ENCODE data around the gene HM13. TPM values are rescaled to one million over a fixed set of nuclear protein-coding genes. Genes with fewer than 3 reads are reported as not detected.
"Not testable (repeated sequence)": the region's sequence is repeated elsewhere in the genome, so short reads cannot be mapped to it uniquely, and the experiment has no call there.

The HM13 gene
- polyA plus RNA-seq, 4 donors, result 127 to 152 (median 141) TPM

DNA sequence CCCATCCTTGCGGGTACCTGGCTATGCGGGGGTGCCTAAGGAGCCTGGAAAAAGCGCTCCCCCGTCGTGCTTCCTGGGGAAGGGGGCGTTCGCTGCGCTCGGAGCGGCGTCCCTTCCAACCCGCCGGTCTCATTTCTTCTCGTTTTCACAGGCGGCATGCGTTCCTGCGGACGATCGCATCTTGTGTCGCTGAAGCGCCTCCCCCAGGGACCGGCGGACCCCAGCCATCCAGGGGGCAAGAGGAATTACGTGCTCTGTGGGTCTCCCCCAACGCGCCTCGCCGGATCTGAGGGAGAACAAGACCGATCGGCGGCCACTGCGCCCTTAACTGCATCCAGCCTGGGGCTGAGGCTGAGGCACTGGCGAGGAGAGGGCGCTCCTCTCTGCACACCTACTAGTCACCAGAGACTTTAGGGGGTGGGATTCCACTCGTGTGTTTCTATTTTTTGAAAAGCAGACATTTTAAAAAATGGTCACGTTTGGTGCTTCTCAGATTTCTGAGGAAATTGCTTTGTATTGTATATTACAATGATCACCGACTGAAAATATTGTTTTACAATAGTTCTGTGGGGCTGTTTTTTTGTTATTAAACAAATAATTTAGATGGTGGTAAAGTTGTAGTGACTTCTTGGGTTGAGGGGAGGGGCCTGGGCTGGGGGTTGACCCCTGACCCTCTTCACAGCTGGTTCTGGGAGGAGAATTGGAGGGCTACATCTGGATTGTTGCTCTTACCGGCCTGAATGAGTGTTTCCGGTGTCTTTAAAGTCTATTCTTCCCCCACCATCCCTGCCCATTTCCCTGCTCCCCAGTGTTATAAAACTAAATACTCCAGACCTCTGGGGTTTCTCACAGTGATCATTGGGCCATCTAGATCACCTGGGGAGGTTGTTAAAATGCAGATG, 91.9 kb downstream of the HM13 start:
- DNase-seq (ENCODE audit: low read depth in 4 of 4, low spot score in 3 of 4), result no peak

DNA sequence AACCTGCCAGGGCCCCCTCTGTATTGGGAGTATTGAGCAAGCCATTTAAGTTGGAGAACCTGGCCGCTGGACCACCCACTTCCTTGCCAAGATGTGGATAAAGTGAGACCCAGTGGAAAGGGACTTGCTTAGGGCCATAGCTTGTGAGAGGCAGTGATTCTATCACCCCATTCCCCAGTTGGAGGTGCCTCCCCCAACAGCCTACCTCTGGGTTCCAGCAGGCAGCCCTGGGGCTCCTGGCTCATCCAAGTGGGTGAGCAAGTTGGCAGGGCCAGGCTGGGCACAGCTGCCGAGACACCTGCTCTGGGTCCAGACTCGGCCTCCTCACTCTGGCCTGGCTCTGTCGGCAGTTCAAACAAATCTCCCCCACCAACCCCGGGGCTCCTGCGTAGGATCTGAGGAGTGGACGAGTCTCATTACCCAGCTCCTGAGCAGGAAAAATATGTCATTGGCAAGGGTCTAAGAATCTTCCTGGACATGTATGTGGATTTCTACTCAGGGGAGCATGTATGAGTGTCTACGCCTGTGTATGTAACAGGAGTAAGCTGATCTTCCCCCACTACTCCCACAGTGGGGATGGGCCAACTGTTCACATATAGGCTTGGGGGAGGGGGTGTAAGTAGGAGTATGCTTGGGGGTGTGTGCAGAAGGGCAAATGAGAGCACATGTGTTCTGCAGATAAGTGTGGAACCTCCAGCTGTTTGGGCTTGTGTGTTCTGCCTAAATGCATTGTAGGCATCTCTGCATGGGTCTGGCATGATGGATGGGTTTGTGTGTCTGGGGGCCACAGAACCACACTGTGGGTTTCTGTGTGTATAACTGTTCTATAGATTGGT, 92.8 kb downstream of the HM13 start:
- no peak for DNase-seq (ENCODE audit: low read depth in 4 of 4, low spot score in 3 of 4)

DNA sequence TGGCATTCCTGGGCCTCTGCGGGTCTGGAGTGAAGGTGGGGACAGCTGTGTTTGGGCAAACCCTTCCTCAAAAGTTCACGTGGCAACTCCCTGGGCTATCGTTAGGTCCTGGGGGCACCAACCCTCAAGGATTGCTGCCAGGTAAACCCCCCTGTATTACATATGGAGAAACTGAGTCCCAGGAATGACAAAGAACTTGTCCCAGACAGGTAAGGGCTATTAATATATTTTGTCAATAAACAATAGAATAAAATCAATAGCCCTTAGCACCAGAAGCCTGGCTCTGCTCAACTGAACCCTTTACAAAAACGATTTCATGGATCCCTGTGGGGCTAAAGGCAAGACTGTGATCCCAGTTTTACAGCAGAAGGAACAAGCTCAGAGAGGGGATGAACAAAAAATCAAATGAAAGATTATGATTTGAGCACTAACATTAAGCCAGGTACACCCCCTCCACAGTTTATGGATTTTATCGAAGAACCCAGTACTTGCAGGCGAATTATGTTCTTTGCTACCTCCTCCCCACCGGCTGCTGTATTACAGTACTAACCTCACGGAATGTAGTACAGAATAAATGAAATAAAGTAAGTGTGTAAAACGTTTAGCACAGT, 93.5 kb downstream of the HM13 start:
- no peak for DNase-seq (ENCODE audit: low read depth in 4 of 4, low spot score in 3 of 4)

DNA sequence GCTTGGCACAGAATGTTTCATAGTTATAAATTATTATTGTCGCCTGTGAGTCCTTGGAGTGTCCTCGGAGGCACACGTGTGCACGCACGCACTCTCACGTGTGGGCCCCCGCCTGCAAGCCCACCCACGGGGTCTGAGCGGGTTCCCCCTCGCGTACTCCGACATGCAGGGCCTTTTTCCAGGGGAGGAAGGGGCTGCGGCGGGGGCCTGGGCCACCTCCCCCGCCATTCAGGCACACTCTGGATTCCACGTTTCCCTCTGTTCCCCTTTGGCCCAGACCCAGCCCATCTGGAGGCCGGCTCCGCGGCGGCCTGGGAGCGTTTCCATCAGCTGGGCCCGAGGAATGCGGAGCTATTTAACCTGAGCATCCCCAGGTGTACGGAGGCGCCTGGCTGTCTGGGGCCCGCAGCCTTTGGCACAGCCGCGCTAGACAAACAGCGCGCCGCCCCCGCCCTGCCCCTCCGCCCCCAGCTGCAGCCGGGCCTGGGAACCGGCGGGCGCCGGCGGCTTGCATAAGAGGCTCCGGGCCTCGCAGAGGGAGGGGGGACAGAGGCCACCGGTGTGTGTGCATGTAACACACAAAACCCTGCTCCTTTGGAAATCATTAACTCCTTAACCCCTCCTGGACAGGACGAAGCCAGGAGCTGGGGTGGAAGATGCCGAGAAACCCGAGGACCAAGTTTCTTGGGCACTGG, 94.2 kb downstream of the HM13 start:
- DNase-seq (ENCODE audit: low read depth in 4 of 4, low spot score in 3 of 4), result peak in 3 of 4 donors; percentile 81 to 89 (median 84)

DNA sequence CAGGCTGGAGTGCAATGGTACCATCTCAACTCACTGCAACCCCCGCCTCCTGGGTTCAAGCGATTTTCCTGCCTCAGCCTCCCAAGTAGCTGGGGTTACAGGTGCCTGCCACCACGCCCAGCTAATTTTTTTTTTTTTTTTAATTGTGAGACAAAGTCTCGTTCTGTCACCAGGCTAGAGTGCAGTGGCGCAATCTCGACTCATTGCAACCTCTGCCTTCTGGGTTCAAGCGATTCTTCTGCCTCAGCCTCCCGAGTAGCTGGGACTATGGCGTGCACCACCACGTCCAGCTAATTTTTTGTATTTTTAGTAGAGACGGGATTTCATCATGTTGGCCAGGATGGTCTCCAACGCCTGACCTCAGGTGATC, 98.0 kb downstream of the HM13 start:
- not testable (repeated sequence) for DNase-seq (ENCODE audit: low read depth in 4 of 4, low spot score in 3 of 4)

DNA sequence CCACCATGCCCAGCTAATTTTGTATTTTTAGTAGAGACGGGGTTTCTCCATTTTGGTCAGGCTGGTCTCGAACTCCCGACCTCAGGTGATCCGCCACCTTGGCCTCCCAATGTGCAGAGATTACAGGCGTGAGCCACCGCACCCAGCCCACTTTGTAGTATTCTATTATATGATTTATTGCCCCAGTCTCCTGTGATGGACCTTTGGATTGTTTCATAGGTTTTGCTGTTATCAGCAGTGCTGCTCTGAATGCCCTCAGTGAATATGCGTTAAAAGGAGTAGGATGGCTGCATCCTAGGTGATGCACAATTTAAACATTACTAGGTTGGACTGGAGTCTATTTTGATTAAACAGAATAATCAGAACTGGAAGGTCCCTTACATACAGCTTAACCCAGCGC, 101.2 kb downstream of the HM13 start:
- no peak for DNase-seq (ENCODE audit: low read depth in 4 of 4, low spot score in 3 of 4)

DNA sequence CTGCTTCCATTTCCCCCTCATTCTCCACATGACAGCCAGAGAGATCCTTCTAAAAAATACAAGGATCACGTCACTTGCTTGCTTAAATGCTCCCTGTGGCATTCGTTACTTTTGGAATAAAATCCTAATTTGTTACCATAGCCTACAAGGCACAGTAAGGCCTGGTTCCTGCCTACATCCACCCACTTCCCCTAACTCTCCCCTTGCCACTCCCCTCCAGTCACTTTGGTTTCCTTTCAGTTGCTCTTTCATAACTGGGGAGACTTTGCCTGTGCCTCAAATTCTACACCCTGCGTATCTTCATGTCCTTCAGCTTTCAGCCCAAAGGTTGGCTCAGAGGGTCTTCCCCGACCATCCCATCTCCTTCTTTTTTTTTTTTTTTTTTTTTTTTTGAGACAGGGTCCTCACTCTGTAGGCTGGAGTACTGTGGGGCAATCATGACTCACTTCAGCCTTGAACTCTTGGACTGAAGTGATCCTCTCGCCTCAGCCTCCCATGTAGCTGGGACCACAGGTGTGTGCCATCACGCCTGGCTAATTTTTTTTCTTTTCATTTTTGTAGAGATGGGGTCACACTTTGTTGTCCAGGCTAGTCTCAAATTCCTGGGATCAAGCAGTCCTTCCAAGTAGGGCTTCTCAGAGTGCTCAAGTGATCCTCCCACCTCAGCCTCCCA, 103.3 kb downstream of the HM13 start:
- no peak for DNase-seq (ENCODE audit: low read depth in 4 of 4, low spot score in 3 of 4)

Other genes with a start within 250 kb of the HM13 start
- not detected for gene DEFB116, start 205.9 kb upstream of the HM13 start, polyA plus RNA-seq (ENCODE audit: insufficient read length in 4 of 4)
- gene DEFB118, start 145.8 kb upstream of the HM13 start, polyA plus RNA-seq (ENCODE audit: insufficient read length in 4 of 4), result not detected
- not detected for gene DEFB119, start 123.9 kb upstream of the HM13 start, polyA plus RNA-seq (ENCODE audit: insufficient read length in 4 of 4)
- not detected for gene DEFB121, start 108.2 kb upstream of the HM13 start, polyA plus RNA-seq (ENCODE audit: insufficient read length in 4 of 4)
- gene DEFB123, start 73.8 kb upstream of the HM13 start, polyA plus RNA-seq (ENCODE audit: insufficient read length in 4 of 4), result not detected
- gene DEFB124, start 39.3 kb upstream of the HM13 start, polyA plus RNA-seq (ENCODE audit: insufficient read length in 4 of 4), result under 1 TPM in 1 of 4 donors, not detected in 3; 0.12 TPM
- gene REM1, start 39.2 kb upstream of the HM13 start, polyA plus RNA-seq (ENCODE audit: insufficient read length in 4 of 4), result under 1 TPM; 0.61 to 0.95 (median 0.78) TPM
- 100 to 1,000 TPM; 166 to 231 (median 190) TPM for gene ID1, start 90.8 kb downstream of the HM13 start, polyA plus RNA-seq (ENCODE audit: insufficient read length in 4 of 4)
- gene COX4I2, start 123.5 kb downstream of the HM13 start, polyA plus RNA-seq (ENCODE audit: insufficient read length in 4 of 4), result 1 to 10 TPM; 1.8 to 3.2 (median 2.2) TPM
- 10 to 100 TPM; 75.2 to 87.9 (median 85.4) TPM for gene BCL2L1, start 208.4 kb downstream of the HM13 start, polyA plus RNA-seq (ENCODE audit: insufficient read length in 4 of 4)
- gene TPX2, start 224.8 kb downstream of the HM13 start, polyA plus RNA-seq (ENCODE audit: insufficient read length in 4 of 4), result 10 to 100 TPM; 46.9 to 50.8 (median 48.5) TPM